AG10803 (cell line): ENCODE data around the gene MAGEA8.
"Not testable (repeated sequence)": the region's sequence is repeated elsewhere in the genome, so short reads cannot be mapped to it uniquely, and the experiment has no call there.

Experiments
- DNase-seq: peaks from one replicate; pipeline ENCODE4 v3.0.0; 2010; ENCODE audit warnings: low read depth
- H3K4me3 ChIP-seq: 2 replicates; pipeline ENCODE4 v1.5.1; 2011; ENCODE audit warnings: mild to moderate bottlenecking, low read length, control low read depth
- CTCF ChIP-seq: conservative IDR thresholded peaks from 2 replicates; pipeline ENCODE4 v1.5.1; 2011; ENCODE audit warnings: mild to moderate bottlenecking, low read length, control low read depth, inconsistent platforms

The MAGEA8 gene

GRCh38 chrX:149881081-149881711, at the start of gene MAGEA8:
TSS of gene MAGEA8 (plus strand) at chrX:149881183. CDS start at chrX:149884273, 3,090 bp downstream.
- H3K4me3 ChIP-seq, result no peak within 1 kb of the TSS
- TF ChIP-seq CTCF, result no peak
- no peak for DNase-seq

- H3K4me3 ChIP-seq, result no peak overlapping the region
- no peak for DNase-seq
- TF ChIP-seq CTCF, result no peak
Observed at GRCh38 chrX:149831473-149831872, 49.5 kb upstream of the MAGEA8 start.

GRCh38 chrX:149836728-149837127, 44.3 kb upstream of the MAGEA8 start:
- not testable (repeated sequence) for H3K4me3 ChIP-seq, DNase-seq

GRCh38 chrX:149837167-149837566, 43.8 kb upstream of the MAGEA8 start:
- TF ChIP-seq CTCF, result no peak
- no peak for DNase-seq
- H3K4me3 ChIP-seq, result no peak overlapping the region

- no peak overlapping the region for H3K4me3 ChIP-seq
- no peak for DNase-seq
- TF ChIP-seq CTCF, result no peak
Observed at GRCh38 chrX:149837639-149838038, 43.3 kb upstream of the MAGEA8 start.

- TF ChIP-seq CTCF, result no peak
- no peak overlapping the region for H3K4me3 ChIP-seq
- no peak for DNase-seq
Observed at GRCh38 chrX:149841929-149842328, 39.1 kb upstream of the MAGEA8 start.

- TF ChIP-seq CTCF, result no peak
Observed at GRCh38 chrX:149845385-149845784, 35.6 kb upstream of the MAGEA8 start.

GRCh38 chrX:149846789-149847188, 34.2 kb upstream of the MAGEA8 start:
- H3K4me3 ChIP-seq, result no peak overlapping the region
- no peak for TF ChIP-seq CTCF
- DNase-seq, result no peak

More at GRCh38 chrX:149845385-149845784, 35.6 kb upstream of the MAGEA8 start:
- no peak overlapping the region for H3K4me3 ChIP-seq
- DNase-seq, result no peak
